HG02973 (cell line): ENCODE measurements around the gene GNB1L.

Source experiments
- ATAC-seq: cut with Tn5 transposase; IDR thresholded peaks from one replicate; pipeline ENCODE4 v1.9.1; 2021; ENCODE audit warnings: moderate library complexity; ENCODE audit not compliant: unreplicated experiment

The GNB1L gene

DNA sequence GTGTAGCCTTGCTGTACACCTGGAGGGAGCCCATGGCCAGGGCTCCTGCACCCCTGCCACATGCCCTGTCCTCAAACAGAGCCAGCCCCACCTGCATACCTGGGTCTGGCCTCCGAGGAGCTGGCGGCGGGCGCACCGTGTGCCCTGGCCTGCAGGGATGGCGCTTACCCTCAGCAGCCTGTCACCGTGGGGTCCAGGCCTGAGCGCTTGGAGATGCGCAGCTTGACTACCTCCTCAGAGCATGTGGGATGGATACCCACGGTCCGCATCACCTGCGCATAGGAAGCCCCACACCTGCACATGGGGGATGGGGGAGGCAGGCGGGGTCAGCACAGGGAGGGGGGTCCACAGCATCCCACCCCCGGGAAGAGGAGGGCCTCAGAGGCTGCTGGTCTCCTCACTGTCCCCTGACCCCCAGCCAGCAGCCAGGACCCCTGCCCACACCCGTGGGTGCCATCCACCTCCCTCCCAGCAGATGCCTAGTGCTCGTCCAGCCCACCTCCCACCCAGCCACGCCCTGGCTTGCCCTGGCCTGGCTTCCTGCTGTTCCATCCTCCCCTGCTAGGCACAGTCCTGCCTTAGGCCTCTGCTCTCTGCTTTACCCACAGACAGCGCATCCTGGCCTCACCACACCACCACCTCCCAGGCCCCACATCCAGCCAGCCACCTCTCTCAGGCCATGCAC lies 22.4 kb upstream of the GNB1L start:
- ATAC-seq: no peak

DNA sequence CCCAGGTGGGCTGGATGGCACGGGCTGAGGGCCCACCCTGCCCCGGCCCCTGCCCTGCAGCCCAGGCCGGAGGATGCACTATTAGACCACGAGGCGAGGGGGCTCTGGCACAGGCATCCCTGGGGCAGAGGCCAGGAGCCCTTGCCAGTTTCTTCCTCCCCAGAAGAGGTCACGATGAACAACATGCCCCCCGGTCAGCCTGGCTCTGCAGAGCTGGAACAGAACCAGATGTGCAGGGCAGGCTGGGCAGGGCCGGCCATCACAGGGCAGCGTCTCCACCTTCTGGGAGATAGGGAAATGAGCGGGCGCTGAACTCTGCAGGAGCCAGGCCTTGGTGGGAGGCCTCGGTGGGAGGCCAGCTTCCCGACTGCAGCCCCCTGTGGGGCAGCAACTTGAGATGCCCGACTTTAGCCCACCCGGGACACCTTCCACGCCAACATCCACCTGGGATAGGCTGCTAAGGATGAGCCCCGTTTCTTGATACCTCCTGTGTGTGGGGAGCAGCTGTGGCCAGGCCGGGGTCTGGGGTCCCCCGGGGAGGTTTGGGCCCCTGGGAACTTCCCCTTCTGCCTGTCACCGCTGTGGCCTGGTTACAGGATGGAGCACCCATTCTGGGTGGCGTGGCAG lies 21.8 kb upstream of the GNB1L start:
- ATAC-seq: no peak

DNA sequence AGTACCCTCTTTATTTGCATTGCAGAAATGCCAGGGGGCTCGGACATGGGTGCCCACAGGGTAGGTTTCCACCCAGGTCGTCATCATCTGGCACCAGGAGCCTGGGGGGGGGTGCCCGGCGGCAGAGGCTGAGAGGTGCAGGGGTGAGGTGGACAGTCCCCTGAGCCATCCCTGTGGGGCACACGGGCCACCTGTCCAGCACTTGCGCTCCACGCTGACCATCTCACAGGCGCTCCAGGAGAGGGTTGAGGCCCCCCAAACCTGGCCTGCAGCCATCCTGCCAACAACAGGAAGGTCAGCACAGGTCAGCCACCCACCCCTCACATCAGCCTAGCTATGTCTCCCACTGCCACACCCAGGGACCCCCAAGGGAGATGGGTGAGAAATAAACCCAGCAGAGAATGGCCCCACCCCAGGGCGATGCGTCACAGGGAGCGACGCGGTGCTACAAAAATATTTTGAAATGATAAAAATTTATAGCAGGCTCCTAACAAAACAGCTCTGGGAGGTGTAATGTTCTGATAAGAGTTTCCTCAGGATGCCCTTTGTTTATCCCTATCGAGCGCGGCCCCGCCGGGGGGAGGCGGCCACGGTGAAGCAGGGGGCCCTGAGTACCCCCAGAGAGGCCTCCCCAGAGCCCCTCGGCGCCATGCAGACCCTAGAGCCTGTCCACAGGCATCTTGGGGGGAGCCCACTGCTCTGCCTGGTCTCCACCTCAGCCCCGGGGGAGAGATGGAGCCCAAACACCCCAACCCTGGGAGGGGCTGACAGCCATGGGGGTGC lies 21.0 kb upstream of the GNB1L start:
- no peak for ATAC-seq

DNA sequence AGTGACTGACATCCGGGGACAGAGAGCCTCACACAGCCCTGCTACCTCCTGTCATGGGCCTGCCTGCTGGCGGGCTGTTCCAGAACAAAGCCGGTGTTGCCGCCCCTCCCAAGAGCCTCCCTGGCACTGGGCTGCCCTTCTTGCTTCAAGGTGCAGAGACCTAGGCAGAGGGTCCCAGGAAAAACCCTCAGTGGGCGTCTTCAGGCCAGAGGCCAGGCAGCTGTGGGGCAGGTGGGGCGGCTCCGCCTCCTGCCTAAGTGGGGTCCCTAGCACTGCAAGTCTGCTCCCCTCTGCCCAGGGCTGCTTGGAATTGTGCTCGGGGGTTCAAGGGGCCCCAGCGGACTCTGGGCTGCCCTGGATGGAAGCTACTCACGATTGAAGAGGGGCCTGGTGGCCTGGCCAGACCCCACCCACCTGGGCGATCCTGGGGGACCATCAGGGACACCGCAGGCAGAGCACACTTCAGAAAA lies 20.4 kb upstream of the GNB1L start:
- no peak for ATAC-seq

DNA sequence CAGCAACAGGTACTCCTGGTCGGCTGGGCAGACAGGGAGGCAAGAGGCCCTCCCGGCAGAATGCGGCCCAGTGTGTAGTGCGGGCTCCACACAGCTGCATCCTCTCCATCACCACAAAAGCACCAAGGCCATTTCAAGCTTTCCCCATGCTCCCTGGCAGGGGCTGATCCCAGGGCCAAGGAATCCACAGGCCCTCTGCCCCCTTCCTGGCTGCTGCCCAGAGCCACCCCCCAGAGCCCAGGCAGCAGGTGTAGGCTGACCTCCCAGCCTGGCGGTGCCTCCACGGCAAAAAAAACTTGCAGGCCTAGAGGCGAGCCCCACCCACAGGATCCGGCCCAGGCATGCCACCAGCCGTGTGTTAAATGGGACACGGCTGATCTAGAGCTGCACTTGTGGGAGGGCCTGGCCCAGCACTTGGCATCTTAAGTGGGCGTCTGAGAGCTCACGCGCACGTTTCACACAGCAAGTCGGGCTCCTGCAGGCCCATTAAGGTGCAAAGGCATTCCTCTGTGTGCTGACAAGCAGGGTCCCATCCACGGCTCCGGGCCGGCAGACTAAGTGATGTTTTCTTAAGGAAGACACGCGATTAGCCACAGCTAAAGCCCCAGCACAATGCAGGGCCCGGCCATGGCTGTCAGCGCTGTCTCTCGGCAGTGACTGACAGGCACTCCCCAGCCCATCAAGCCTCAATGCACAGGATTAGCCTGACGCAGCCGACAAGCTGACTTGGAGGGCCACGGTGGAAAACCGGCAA lies 19.8 kb upstream of the GNB1L start:
- no peak for ATAC-seq

DNA sequence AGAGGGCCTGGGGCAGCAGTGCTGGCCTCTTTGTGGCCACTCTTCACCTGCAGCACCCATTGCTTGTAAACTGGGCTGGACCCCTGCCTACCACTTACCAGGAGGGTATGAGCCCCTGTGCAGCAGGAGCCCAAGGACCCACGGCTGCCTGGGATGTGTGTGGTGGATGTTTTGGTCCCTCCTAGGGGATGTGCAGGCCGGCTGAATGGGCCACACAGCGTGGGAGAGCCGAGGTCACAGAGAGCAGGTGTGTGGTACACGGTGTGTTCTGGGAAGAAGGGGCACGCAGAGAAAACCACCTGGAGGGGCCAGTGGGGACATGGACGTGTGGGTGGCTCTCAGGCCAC lies 19.3 kb upstream of the GNB1L start:
- ATAC-seq: no peak

DNA sequence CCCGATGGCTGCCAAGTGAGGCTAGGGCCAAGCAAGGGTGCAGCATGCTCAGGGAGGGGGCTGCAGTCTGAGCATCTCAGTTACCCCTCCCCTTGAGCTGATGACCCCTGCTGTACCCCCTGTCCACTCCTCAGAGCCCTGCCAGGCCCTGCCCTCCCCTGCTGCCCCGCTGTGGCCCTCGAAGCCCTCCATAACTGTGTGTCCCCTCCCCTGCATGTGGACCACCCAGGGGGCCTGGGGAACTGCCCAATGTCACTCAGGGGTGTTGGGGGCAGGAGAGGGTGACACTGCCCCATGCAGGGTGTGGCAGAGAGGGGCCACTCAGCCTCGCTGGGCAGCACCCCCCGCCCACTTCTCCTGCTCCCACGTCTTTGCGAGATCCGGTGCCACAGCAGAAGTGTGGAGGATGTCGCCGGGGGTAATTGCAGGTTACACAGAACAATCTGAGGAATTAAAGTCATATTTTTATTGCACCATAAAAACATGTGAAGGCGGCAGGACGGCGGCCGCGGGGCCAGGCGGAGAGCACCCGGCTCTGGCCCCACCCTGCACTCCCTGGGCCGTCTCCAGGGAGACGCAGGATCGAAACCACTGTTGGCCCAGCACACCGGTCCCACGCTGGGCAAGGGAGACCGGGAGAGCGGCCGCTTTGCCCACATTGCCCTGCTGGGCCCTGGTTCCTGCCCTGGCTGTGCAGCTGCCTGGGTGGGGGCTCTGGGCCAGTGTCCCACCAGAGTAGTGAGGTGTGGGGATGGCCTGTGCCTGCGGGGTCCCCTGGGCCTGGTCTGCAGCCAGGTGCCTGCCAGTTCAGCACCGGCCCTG lies 18.7 kb upstream of the GNB1L start:
- no peak for ATAC-seq

DNA sequence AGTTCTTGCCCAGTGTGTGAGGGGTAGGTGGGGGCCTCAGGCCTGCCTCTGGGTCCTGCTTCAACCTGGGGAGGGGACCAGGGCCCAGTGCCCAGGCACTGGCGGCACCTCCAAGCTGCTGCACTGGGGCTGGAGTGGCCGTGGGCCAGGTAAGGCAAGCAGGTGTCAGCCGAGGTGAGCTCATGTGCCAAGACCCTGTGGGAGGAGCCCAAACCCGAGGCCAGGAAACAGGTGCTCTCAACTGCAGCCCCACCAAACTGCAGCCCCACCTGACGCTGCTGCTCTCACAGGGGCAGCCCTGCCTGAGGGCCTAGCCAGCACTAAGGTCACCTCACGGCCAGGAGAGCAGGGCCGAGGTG lies 18.1 kb upstream of the GNB1L start:
- no peak for ATAC-seq

DNA sequence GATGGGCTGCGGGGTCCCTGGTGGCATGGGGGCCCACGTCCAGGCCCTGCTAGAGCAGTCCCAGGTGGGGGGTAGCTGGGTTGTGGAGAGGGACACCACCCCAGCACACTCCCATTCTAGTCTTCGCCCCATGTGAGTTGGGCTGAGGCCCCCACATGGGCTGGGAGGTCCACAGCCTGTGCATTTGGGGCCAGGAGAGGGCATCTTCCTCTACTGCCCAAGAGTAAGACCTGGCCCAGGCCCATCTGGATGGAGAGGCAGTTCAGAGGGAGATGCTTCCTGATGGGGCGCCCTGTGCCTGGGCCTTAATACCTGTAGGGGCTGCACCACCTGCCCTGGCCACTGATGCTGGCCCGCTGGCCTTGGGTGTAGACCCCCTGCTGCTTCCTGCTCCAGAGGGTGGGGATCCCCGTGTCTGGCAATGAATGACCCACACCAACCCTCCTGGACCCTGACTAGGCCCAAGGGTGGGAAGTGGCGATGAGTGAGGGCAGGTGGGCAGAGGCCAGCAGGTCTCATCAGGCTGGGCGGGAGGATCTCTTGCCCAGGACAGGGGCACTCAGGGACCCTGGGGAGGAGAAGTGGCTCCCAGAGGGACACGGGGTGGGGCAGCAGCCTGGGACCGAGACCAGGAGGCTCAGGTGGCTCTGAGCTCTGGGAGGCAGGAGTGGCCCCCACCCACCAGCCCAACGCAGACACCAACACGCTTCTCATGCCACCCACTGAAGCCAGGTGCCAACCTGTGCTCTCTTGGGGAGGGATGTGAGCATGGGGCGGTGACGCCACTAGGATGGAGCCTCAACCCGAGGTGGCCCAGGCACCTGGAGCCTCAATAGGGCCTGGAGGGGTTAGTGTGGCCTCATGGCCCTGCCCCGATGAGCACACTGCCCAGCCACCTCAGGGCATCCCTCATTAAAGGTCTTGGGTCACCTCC lies 17.4 kb upstream of the GNB1L start:
- ATAC-seq: no peak

DNA sequence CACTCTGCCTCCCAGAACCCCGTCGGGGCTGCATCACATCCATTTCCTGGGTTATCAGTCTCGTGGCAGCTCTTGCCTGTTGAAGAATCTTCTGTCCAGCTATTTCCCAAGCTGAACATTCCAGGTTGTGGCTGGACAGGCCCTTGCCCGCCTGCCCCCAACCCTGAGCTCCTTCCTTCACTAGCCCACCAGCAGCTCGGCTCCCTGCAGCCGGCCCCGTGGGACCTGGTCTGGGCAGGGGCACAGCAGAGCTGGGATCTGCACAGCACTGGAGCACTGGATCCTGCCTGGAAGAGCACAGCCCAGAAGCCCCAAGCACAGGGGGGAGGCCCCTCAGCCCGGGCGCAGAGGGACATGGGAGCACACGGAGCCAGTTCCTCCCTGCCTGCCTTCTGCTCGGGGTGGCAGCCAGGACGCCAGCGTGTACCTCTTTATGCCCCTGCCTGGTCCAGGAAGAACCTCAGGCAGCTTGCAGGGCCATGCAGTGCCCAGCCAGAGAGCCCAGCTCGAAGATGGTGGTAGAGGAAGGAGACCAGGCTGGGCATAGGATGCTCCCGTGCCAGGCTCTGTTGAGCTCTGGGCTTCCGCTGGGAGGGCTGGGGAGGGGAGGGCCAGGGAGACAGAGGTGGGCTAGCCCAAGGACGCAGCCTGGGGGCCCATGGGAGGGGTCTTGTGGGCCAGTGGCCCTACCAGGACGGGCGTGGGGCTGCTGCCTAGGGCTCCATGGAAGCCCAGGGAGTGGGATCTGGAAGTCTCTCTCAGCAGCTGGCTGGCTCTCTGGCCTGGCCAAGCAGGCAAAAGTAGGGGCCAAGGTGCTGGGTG lies 16.6 kb upstream of the GNB1L start:
- no peak for ATAC-seq

DNA sequence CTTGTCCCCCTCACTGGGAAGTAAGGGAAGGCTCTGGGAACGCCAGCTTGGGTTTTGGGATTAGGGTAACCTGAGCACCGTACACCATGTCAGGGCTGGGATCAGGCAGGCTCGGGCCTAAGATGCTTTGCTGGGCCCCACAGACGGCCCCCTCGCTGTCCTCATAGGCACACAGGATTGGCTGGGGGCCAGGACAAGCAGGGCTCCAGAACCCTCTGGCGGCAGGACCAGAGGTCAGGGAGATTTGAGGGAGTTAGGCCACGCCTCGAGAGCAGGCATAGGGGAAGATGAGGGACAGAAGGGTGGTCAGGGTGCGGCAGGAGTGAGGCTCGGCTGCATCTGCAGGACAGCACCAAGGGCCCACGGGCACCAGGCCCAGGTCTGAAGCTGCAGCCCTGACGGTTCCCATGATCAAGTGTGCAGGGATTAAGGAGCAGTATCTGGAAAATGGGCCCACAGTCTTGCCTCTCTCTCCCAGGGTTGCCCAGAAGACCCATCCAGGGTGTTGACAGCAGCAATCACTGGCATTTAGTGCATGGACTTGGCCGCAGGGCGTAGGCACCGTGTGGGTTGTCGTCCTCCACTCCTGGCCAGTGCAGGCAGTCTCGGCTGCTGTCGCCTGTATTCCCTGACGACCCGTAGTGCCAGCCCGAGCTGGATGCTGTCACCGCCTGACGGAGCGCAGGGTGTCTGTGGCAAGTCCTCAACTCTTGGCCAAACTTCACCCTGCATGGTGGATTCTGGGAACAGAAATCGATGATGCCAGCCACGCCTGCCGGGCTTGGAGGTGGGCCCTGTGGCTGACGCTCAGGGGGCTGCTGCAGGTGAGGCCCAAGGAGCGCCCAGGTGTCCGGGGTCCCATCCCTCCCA lies 15.7 kb upstream of the GNB1L start:
- ATAC-seq: no peak

DNA sequence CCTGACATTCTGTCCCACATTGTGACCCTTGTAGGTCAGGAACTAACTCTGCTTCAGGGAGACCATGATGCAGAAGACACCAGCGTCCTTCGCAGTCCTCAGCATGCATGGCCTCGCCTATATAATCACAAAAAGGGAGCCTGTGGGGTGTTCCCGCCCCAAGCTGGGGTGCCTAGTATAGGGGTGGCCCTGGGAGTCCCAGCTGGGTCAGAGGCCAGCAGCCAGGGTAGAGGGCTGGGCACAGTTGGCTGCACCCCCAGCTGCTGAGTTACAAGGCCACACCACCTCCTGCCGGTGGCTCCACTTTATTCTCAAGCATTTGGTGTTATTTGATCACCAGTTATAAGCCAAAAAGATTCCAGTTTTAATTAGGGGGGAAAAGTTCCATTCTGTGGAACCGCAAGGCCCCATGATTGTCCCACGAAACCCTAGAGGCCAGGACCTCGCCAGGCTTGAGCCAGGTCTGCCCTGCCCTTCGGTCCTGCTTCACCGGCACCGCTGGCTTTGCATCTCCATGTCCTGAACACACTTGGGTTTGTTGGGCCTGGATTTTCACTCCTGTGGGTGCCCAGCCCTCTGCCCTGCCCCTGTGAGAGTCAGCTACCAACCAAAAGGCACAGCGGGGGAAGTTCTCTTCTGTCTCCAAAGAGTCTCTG lies 15.0 kb upstream of the GNB1L start:
- no peak for ATAC-seq

DNA sequence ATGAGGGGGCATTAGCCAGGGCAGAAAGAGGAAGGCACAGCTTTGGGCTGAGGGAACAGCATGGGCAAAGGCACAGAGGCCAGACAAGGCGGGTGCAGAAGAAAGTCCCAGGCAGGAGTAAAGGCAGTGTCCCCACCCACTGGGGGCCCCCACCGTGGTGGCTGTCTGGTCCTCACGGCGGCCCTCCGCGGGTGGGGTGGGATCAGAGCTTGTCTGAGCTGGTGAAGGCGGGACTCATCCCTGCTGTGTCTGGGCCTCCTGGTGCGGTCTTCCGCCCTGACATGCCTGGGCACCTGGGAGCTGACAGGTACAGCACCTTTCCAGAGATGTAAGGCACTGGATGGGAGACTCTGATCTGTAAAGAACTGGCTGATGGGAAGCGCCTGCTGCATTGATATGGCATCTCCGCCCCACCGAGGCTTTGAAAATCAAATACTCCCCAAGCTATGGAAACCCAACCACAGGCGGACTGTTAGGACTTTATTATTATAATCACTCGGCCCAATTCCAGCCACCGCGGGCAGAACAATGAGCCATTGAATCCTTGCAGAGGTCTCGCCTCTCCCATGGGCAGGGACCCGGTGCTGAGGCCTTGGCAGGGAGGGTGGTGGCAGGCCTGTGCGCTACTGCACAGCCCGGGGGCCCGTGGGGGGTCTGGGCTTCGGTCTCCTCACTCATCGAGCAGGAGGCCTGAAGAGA lies 14.2 kb upstream of the GNB1L start:
- ATAC-seq: no peak

DNA sequence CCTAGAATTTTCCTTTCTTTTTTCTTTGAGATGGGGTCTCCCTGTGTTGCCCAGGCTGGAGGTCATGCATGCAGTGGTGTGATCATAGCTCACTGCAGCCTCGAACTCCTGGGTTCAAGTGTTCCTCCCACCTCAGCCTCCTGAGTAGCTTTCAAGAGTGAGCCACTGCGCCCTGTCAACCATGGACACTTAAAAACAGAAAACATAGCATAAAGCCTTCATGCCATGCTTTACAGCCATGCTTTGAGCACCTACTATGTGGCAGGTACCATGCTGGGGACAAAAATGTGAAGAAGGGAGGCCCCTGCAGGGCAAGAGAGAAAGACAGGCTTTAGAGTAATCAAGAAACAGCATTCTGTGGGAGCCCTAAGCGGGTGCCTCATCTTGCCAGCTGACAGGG lies 13.7 kb upstream of the GNB1L start:
- ATAC-seq: no peak

DNA sequence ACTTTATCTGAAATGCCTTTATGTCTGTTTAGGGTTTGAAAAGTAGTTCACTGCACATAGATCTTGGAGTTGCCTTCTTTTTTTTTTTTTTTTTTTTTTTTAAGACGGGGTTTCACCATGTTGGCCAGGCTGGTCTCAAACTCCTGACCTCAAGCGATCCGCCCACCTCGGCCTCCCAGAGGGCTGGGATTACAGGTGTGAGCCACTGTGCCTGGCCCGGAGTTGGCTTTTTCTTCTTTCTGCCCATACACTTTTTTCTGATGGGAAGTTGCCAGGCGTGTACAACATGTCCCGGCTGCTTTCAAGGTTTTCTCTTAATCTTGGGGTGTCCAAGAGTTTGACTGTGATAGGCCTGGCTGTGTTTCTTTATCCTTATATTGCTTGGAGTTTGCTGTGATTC lies 12.9 kb upstream of the GNB1L start:
- no peak for ATAC-seq

DNA sequence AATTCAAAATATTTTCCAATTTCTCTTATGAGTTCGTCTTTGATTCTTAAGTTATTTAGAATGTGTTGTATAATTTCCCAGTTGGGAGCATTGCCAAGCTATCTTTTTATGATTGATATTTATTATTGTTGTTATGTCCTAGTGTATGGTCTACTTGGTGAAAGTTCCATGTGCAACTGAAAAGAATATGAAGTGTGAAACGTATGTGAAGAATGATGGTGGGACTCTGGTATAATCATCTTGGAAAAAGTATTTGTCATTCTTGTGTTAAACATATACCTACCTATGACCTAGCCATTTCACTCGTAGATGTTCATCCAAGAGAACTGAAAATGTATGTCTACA lies 12.0 kb upstream of the GNB1L start:
- ATAC-seq: no peak
